Neuronal stem cell (in vitro differentiated cells): ENCODE data around the gene ACP3.
"Not testable (repeated sequence)": the region's sequence is repeated elsewhere in the genome, so short reads cannot be mapped to it uniquely, and the experiment has no call there.

Experiments used
- DNase-seq: peaks from one replicate; pipeline ENCODE4 v3.0.0-alpha.2; 2013; ENCODE audit warnings: low spot score
- H2AFZ ChIP-seq: one replicate; pipeline ENCODE4 v1.6.1; 2013; ENCODE audit warnings: mild to moderate bottlenecking, low read length, inconsistent platforms
- H2AK5ac ChIP-seq: 2 replicates; pipeline ENCODE4 v1.6.1; 2013; ENCODE audit warnings: low read depth, mild to moderate bottlenecking, inconsistent platforms, low read length, moderate library complexity, mixed read lengths
- H2BK120ac ChIP-seq: 2 replicates; pipeline ENCODE4 v1.6.1; 2013; ENCODE audit warnings: low read depth, mild to moderate bottlenecking, inconsistent platforms, low read length, moderate library complexity, mixed read lengths
- H2BK12ac ChIP-seq: one replicate; pipeline ENCODE4 v1.6.1; 2013; ENCODE audit warnings: low read length, inconsistent platforms
- H2BK15ac ChIP-seq: 2 replicates; pipeline ENCODE4 v1.6.1; 2013; ENCODE audit warnings: mild to moderate bottlenecking, low read length, inconsistent platforms, mixed read lengths
- H2BK5ac ChIP-seq: one replicate; pipeline ENCODE4 v1.6.1; 2013; ENCODE audit warnings: inconsistent platforms, mild to moderate bottlenecking, low read length, moderate library complexity
- H3K14ac ChIP-seq: one replicate; pipeline ENCODE4 v1.6.1; 2013; ENCODE audit warnings: low read length, inconsistent platforms
- H3K18ac ChIP-seq: 2 replicates; pipeline ENCODE4 v1.6.1; 2013; ENCODE audit warnings: low read length, inconsistent platforms
- H3K23ac ChIP-seq: 2 replicates; pipeline ENCODE4 v1.6.1; 2013; ENCODE audit warnings: low read depth, mild to moderate bottlenecking, mixed read lengths, low read length, inconsistent platforms; ENCODE audit not compliant: poor library complexity
- H3K27ac ChIP-seq: replicated peaks from 3 replicates; pipeline ENCODE4 v1.5.1; 2013; ENCODE audit warnings: low read length, inconsistent platforms
- H3K27me3 ChIP-seq, 3 experiments: 2 replicates each; pipeline ENCODE4 v1.6.1; 2013; ENCODE audit warnings: low read length in 3 of 3, mild to moderate bottlenecking in 2 of 3, inconsistent platforms in 1 of 3, low read depth in 1 of 3, mixed read lengths in 1 of 3, moderate library complexity in 1 of 3; ENCODE audit not compliant: control insufficient read depth in 3 of 3, insufficient read depth in 3 of 3
- H3K36me3 ChIP-seq, 2 donors: replicated peaks in 1 of 2; 2 replicates each; pipeline ENCODE4 v1.6.1; 2013; ENCODE audit warnings: low read length in 2 of 2; ENCODE audit not compliant: control insufficient read depth in 2 of 2, insufficient read depth in 2 of 2
- H3K4ac ChIP-seq: 2 replicates; pipeline ENCODE4 v1.6.1; 2013; ENCODE audit warnings: inconsistent platforms, mild to moderate bottlenecking, low read length, moderate library complexity
- H3K4me1 ChIP-seq, 2 donors: 1 replicate in 1 of 2; 2 replicates in 1 of 2; pipeline ENCODE4 v1.6.1; 2013; ENCODE audit warnings: low read length in 2 of 2, low read depth in 1 of 2; ENCODE audit not compliant: control insufficient read depth in 2 of 2, insufficient read depth in 1 of 2
- H3K4me2 ChIP-seq: one replicate; pipeline ENCODE4 v1.6.1; 2013; ENCODE audit warnings: mild to moderate bottlenecking, low read length, inconsistent platforms; ENCODE audit not compliant: insufficient read depth, poor library complexity, severe bottlenecking
- H3K4me3 ChIP-seq, 2 donors: 2 replicates each; pipeline ENCODE4 v1.5.1; 2013; ENCODE audit warnings: low read length in 2 of 2, mild to moderate bottlenecking in 2 of 2, inconsistent platforms in 1 of 2, moderate library complexity in 1 of 2
- H3K79me1 ChIP-seq: one replicate; pipeline ENCODE4 v1.6.1; 2013; ENCODE audit warnings: low read depth, mild to moderate bottlenecking, inconsistent platforms, low read length, moderate library complexity
- H3K9ac ChIP-seq: one replicate; pipeline ENCODE4 v1.6.1; 2013; ENCODE audit warnings: mild to moderate bottlenecking, low read depth, low read length, inconsistent platforms; ENCODE audit not compliant: poor library complexity
- H3K9me3 ChIP-seq, 2 donors: replicated peaks in 1 of 2; 2 replicates each; pipeline versions ENCODE3 to v1.6.1; 2013; ENCODE audit warnings: low read length in 2 of 2, mild to moderate bottlenecking in 2 of 2, inconsistent platforms in 1 of 2, low read depth in 1 of 2, mixed read lengths in 1 of 2, moderate library complexity in 1 of 2; ENCODE audit not compliant: control insufficient read depth in 2 of 2, insufficient read depth in 1 of 2
- H4K8ac ChIP-seq: one replicate; pipeline ENCODE4 v1.6.1; 2013; ENCODE audit warnings: low read depth, mild to moderate bottlenecking, inconsistent platforms, low read length, moderate library complexity
- H4K91ac ChIP-seq: one replicate; pipeline ENCODE4 v1.6.1; 2013; ENCODE audit warnings: low read length, low read depth, mild to moderate bottlenecking, inconsistent platforms; ENCODE audit not compliant: poor library complexity
- WGBS, 2 donors: extraction: QIAGEN DNeasy Blood & Tissue Kit; methylation state at CpG; one replicate each; pipeline ENCODE4 v1.1.7; 2013; ENCODE audit warnings: missing lambda C conversion rate in 2 of 2, mixed read lengths in 1 of 2; ENCODE audit not compliant: insufficient read length in 2 of 2, insufficient replicate concordance in 1 of 2; ENCODE audit errors: extremely low coverage in 2 of 2; 5-methylcytosine and 5-hydroxymethylcytosine counted together

ACP3 gene

GRCh38 chr3:132303336-132304201 is 13.6 kb upstream of the ACP3 start:
- H3K23ac ChIP-seq, H3K9me3 ChIP-seq, H3K14ac ChIP-seq, H3K18ac ChIP-seq, H3K4me3 ChIP-seq, DNase-seq, H2BK5ac ChIP-seq, H2AFZ ChIP-seq, H3K4me1 ChIP-seq, H3K27ac ChIP-seq, H2AK5ac ChIP-seq, H4K91ac ChIP-seq, H3K79me1 ChIP-seq, H3K9ac ChIP-seq, H3K27me3 ChIP-seq, H4K8ac ChIP-seq, H3K4ac ChIP-seq, H3K36me3 ChIP-seq, H2BK12ac ChIP-seq, H2BK120ac ChIP-seq, H2BK15ac ChIP-seq, H3K4me2 ChIP-seq: not testable (repeated sequence)
- no CpG with 5 or more reads among the region's 6 CpGs for WGBS, 2 donors

DNA sequence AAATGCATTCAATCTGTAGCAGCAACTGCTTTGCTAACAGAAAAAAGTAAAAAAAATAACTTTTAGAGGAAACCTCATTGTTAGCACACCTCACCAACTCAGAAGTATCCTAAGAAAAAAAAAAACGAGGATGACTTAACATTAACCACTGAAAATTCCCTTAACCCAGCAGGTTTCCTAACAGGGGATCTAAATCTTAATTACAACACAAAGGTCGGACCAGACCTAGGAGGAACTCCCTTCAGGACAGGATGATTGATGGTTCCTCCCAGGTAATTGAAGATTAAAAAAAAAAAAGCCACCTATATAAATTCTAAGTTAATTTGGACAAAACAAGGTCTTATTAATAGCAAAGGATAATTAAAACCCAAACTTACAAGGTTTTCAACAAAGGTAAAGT is 12.9 kb upstream of the ACP3 start:
- H3K4me1 ChIP-seq, DNase-seq, H2BK15ac ChIP-seq, H2AK5ac ChIP-seq, H3K9ac ChIP-seq, H2BK5ac ChIP-seq, H3K14ac ChIP-seq, H2BK12ac ChIP-seq, H3K9me3 ChIP-seq, H3K4me2 ChIP-seq, H4K91ac ChIP-seq, H3K27ac ChIP-seq, H3K23ac ChIP-seq, H3K4ac ChIP-seq, H2BK120ac ChIP-seq, H2AFZ ChIP-seq, H4K8ac ChIP-seq, H3K27me3 ChIP-seq, H3K79me1 ChIP-seq, H3K18ac ChIP-seq, H3K36me3 ChIP-seq, H3K4me3 ChIP-seq: not testable (repeated sequence)
- WGBS, 2 donors = no CpG with 5 or more reads among the region's 2 CpGs

- H3K4ac ChIP-seq, H3K9me3 ChIP-seq, H2AK5ac ChIP-seq, H2BK120ac ChIP-seq, H3K27ac ChIP-seq, H3K4me3 ChIP-seq, H2BK15ac ChIP-seq, H3K27me3 ChIP-seq, DNase-seq, H2BK5ac ChIP-seq, H3K4me2 ChIP-seq, H3K9ac ChIP-seq, H4K91ac ChIP-seq, H3K18ac ChIP-seq, H3K4me1 ChIP-seq, H2BK12ac ChIP-seq, H2AFZ ChIP-seq, H3K79me1 ChIP-seq, H4K8ac ChIP-seq, H3K23ac ChIP-seq, H3K14ac ChIP-seq, H3K36me3 ChIP-seq: not testable (repeated sequence)
- whole genome bisulfite sequencing, 2 donors = no CpG with 5 or more reads among the region's 11 CpGs
These were observed 7.2 kb upstream of the ACP3 start for GRCh38 chr3:132310057-132310456.

DNA sequence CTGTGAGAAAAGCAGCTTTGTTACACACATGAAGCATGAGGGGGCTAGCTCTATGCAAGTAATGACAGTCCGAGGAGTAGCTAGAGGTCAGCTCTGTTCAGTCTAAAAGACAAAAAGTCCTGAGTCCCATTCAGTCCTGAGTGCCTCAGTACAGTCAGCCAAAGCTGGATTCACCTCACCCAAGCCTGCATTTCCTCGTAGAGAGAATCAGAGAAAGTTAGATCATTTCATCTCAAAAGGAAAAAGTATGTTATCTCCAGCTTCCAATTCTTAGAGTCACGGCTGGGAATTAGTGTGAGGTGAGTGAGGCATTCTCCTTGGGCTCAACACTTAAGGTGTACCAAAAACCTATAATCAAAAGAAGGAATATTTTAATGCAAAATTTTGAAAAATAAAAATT is 5.9 kb upstream of the ACP3 start:
- Histone ChIP-seq H2BK5ac (no peak overlapping the region), H3K4me2 (no peak overlapping the region), H3K23ac (no peak overlapping the region), H3K27me3 (no peaks in the 10 kb centered on the region), H3K9me3 (peaks cover 0 to 2% of the 10 kb centered on the region in 2 donors), H2BK15ac (no peak overlapping the region), H2BK120ac (no peak overlapping the region), H3K4me1 (no peaks in the 10 kb centered on the region), H3K4ac (no peak overlapping the region), H3K36me3 (no peaks in the 10 kb centered on the region), H3K18ac (no peak overlapping the region), H3K27ac (no peak overlapping the region), H4K8ac (no peak overlapping the region), H3K14ac (no peak overlapping the region), H4K91ac (no peak overlapping the region), H2AK5ac (no peak overlapping the region), H3K9ac (no peak overlapping the region), H3K79me1 (no peaks in the 10 kb centered on the region), H2BK12ac (no peak overlapping the region), H2AFZ (no peak overlapping the region), H3K4me3 (no peak overlapping the region)
- DNase-seq = no peak
- WGBS, 2 donors = no CpG with 5 or more reads among the region's 3 CpGs
